H7 (cell line): ENCODE measurements around the gene AKAP5. TPM values are rescaled to one million over a fixed set of nuclear protein-coding genes. Genes with fewer than 3 reads are reported as not detected.
"Not testable (repeated sequence)": the region's sequence is repeated elsewhere in the genome, so short reads cannot be mapped to it uniquely, and the experiment has no call there.

Experiments used
- DNase-seq: peaks from one replicate; pipeline ENCODE4 v3.0.0; 2012
- H3K27me3 ChIP-seq: 2 replicates; pipeline ENCODE4 v1.6.0; 2011; ENCODE audit warnings: mild to moderate bottlenecking, low read length; ENCODE audit not compliant: control insufficient read depth, insufficient read depth
- H3K36me3 ChIP-seq: replicated peaks from 2 replicates; pipeline ENCODE4 v1.5.1; 2011; ENCODE audit warnings: low read length; ENCODE audit not compliant: control insufficient read depth, insufficient read depth
- H3K4me3 ChIP-seq: 2 replicates; pipeline ENCODE4 v1.5.1; 2011; ENCODE audit warnings: low read depth, mild to moderate bottlenecking, control low read depth, low read length, moderate library complexity; ENCODE audit not compliant: insufficient read depth
- total RNA-seq: library from RNA; depleted of rRNA; stranded (reverse); fragments of >200 nt; shearing (Covaris generic); gene quantifications from 2 replicates; pipeline ENCODE4 v1.2.3, GENCODE V29; 2014

The AKAP5 gene
- total RNA-seq, 1 experiment from 2014 or later = 0.62 TPM

DNA sequence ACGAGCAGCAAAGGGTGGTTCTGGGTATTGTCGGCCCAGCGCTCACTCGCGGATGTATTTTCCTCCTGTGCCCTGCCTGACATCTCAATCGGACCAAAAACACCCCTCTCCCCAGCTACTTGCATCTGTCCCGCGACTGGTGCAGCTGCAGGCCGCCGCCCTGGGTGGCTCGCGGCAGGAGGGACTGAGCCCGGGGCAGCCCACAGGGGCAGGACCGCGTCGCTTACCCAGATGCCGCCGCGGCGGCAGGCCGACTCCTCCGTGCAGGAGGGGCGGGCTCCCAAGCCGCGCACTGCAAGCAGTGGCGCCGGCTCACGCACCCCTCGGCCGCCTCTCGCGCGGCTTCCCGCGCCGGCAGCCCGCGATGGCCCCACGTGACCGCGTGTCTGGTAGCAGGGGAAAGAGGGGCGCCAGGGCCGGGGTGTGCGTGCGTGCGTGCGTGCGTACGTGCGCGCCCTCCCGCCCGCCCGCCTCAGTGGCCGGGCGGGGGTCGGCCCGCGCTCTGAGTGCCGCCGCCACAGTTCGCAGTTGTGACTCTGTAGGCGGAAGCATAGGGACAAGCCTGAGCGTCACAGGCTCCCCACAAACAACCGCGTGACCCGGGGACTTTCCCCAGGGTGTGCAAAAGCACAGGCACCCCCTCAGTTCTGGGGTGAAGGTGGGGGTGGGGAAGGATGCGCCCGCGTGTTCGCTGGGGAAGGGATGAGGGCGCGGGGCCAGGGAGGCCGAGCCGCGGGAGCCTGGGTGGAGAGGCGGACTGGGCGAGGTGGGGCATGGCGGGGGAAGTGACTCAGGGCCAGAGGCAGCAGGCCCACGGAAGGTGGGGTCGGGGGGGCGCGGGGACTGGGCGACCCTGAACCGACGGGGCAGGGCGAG, 38.4 kb downstream of the AKAP5 start, which contains the start of gene ZBTB25:
Gene ZBTB25, minus strand, starts transcription at position 405 of the 876 bp plus-strand sequence. CDS start 13,305 bp downstream, outside the sequence.
- Histone ChIP-seq H3K27me3 (no peaks in the 10 kb centered on the region), H3K4me3 (peak within 1 kb of the TSS; percentile 94), H3K36me3 (no peaks in the 10 kb centered on the region)
- DNase-seq = peak; percentile 92

DNA sequence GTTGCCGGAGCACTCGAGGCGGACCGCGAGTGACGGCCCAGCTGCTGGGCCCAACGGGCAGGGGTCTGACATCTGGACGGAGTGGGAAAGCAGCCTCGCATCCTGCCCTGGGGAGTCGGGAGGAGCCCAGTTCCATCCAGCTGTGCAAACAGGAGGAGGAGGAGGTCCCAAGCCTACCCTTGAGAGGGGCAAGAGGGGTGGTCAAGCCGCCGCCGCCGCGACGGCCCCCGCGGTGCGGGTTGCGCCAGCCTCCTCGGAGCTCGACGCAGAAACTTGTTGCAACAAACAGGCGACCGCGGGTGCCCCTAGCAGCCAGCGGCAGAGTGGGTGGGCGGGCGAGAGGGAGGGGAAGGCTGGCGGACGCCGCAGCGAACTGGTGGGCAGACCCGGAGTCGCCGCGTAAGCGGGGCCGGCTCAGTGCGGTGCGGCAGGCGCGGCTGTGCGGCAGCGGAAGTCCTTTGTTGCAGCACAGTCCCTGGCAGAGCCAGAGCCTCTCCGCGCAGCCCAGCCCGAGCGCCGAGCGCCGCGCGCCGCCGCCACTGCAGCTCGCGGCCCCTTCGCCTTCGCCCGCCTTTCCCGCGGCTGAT, 39.1 kb downstream of the AKAP5 start, which contains the start of gene ZBTB1:
Gene ZBTB1, plus strand, starts transcription at position 461 of the 587 bp plus-strand sequence. CDS start 16,735 bp downstream, outside the sequence.
- Histone ChIP-seq H3K27me3 (no peaks in the 10 kb centered on the region), H3K36me3 (no peaks in the 10 kb centered on the region), H3K4me3 (peak within 1 kb of the TSS; percentile 94)
- DNase-seq = peak; percentile 88

DNA sequence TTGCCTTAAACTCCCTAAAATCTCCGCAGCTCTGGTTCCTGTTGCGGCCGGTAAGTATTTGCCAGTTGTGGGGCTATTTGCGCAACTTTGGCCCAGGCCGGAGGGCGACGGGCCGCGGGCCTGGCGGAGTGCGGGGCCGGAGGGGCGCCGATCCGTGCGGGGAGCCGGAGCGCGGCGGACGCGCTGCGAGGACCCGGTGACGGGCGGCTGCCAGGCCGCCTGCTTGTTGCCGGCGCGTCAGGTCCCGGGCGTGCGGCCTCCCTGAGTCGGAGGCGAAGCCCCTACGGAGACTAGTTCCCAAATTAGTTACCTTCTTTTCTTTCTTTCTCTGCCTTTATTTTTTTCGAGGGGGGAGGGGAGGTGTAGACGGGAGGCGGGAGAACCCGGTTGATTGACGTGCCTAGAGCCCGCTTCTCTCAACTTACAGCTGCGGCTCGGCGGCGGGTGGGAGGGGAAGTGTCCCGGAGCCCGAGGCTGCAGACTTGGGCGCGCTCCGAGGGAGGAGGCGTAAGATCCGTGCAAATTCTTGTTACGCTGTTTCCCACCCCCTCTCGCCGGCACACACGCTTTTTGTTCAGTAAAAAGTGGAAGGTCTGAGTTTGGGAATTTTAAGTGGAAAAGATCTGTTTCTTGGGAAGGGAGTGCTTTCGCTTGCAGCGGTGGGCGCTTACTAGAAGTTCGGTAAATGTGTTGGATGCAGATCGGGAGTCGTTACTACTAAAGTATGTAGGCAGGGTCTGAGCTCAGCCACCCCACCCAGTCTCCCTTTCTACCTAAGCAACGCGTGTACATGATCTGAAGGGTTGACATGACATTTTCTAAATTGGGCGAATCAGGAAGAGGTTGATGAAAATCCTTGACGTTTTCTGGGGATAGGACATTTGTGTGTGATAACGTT, 39.8 kb downstream of the AKAP5 start:
- H3K27me3 ChIP-seq = no peaks in the 10 kb centered on the region
- peak; percentile 91 for DNase-seq

DNA sequence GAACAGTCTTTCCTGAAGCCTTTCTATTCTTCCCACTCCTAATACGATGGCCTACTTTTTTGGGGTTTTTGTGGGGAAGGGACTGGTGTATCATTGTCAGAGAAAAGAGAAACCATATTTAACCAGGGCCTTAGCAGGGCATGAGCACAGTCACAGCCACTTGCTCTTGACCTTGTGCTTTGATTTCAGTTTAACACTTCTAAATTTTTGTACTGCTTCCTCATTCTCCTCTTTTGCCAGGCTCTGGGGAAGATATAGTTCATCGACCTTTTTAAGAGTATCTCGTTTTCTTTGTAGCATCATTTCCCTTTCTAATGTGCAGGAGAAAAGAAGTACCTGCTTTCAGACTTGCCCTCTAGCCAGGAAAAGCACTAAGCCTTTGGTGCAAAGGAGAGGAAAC, 41.4 kb downstream of the AKAP5 start:
- Histone ChIP-seq H3K27me3 (no peaks in the 10 kb centered on the region), H3K36me3 (no peaks in the 10 kb centered on the region), H3K4me3 (no peak overlapping the region)
- no peak for DNase-seq

More for the DNA sequence above, 39.8 kb downstream of the AKAP5 start:
- peak overlapping the region; percentile 94 for H3K4me3 ChIP-seq
- no peaks in the 10 kb centered on the region for H3K36me3 ChIP-seq

DNA sequence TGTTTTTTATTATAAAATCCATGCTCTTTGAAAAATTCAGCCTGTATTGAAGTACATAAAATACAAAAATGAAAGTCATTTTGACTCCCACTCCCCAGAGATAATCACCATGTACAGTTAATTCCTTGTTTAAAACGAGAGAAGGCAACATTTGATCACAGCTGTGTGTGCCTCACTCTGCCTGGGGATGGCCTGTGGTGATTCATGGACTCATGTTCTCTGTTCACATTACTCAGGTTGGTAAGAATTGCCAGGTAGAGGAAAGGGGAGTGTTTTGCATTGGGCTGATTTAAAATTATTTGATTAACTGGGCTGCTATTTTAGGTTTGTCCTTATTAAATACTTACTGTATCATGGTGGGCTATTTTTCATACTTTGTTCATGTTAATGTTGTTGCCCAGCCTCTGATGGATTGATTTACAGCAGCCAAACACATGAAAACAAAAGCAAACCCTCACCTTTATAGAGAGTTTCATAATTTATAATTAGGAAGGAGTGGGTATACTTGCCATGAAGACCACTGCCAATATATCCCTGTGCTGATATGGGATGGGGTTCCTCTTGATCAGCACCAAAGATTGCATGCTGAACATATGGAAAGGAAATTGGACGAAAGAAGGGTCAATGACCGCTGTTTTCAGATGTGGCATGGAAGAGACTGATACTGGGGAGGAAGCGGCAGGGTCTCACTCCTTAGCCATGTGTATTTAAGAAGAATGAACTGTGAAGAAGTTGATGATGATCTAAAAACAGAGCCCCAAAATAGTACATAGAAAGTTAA, 42.3 kb downstream of the AKAP5 start:
- H3K27me3 ChIP-seq = no peaks in the 10 kb centered on the region
- DNase-seq = no peak
- no peak overlapping the region for H3K4me3 ChIP-seq
- no peaks in the 10 kb centered on the region for H3K36me3 ChIP-seq

DNA sequence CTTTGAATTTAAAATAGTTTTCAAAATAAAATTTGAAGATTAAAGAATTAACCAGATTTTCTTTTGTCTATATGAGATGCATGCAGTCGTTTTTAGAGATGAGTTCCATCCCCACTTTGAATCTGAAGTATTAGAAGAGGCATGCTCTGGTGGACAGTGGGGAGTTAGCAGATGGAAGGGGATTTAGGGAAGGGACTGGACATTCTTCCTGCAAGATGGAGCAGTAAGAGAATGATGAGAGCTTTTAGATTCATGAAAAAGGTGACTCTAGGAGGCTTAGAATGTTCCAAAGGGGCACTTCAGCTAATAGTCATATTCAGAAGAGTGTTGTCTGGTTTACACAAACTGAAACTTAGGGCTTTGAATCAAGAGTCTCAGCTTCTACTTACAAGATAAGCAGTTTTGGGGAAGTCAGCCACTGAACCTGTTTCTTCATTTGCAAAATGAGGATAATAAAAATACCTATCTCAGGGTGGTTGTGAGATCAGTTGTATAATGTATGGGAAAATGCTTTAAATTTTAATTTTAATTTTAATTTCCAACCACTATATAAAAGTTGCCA, 43.0 kb downstream of the AKAP5 start:
- Histone ChIP-seq H3K36me3 (no peaks in the 10 kb centered on the region), H3K27me3 (no peaks in the 10 kb centered on the region), H3K4me3 (no peak overlapping the region)
- no peak for DNase-seq

DNA sequence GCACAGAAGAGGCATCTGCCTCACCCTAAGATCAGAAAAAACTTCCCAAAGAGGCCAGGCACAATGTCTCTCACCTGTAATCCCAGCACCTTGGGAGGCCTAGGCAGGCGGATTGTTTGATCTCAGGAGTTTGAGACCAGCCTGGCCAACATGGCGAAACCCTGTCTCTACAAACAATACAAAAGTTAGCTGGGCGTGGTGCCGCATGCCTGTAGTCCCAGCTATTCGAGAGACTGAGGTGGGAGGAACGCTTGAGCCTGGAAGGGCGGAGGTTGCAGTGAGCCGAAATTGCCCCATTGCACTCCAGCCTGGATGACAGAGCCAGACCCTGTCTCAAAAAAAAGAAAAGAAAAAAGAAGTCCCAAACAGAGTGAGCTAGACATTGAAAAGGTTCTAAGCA, 43.7 kb downstream of the AKAP5 start:
- no peak for DNase-seq
- no peaks in the 10 kb centered on the region for H3K36me3 ChIP-seq
- H3K27me3 ChIP-seq = no peaks in the 10 kb centered on the region
- no peak overlapping the region for H3K4me3 ChIP-seq

DNA sequence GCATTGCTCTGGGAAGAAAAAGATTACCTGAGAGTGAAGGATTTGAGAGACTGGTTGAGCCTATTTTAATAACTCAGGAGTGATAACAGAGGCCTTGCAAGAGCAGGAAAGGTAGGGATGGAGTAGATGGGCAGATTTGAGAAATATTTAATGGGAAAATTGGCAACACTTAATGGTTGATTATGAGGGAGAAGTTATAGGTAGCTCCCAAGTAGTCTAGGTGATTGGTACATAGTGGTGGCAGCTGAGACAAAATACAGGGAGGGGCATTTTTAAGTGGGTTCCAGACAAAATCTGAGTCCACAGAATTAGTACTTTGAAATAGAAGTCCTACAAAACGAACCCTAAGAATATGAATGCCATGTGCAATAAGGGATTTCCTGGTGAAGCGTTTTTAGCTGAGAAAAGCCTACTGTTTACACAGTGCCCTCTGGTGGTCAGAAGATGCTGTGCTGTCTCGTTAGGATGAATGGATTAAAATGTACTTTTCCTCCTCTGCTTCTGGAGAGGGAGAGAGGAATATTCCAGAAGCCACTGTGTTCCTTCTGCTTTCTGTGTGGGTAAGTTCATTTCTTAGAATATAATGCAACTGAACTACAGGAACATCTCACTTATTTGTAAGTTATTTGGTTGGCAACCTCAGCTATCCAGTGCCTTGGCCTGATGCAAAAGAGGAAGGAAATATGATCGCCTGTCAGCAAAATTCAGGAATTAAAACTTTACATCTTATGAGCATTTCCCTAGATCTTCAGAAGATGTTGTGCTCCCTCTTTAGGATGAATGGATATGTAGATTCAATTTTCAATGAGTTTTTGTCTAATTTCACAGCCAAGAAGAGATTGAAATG, 45.7 kb downstream of the AKAP5 start:
- peak; percentile 55 for DNase-seq
- H3K36me3 ChIP-seq = no peaks in the 10 kb centered on the region
- H3K27me3 ChIP-seq = no peaks in the 10 kb centered on the region

DNA sequence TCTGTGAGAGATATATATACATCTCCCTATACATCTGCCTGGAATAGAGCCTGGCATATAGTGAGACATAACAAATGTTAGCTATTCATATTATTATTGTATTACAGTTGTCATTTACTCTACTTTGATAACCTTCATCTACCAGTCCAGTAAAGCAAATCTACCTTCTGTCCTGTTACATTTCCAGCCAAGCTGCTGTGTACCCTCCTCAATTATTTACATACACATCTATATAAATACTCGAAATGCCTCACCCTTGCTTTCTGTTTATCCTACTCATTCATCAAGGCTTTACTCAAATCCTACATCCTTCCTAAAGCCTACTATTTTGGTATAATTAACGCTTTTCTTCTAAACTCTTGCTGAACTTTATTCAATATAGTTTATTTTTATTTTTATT, 48.0 kb downstream of the AKAP5 start:
- DNase-seq = no peak
- H3K4me3 ChIP-seq = no peak overlapping the region

More for the DNA sequence above, 45.7 kb downstream of the AKAP5 start:
- H3K4me3 ChIP-seq = no peak overlapping the region

DNA sequence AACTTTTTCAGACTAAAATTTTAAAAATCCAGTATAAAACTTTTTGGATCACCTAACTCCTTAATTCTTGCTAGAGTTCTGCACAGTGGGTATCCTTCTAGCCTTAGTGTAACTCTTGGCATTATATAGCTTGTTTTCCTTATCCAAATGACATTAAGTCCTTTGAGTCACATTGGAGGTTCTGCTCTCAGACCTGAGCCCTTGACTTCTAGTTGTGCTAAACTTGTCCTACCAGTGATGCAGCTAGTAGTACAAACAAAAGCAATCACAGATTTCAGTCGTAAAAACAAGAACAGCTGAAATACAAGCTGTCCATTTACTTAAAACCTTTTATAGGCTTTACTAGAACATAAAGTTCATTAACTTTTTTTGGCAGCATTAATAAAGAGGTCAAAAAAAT, 49.8 kb downstream of the AKAP5 start:
- Histone ChIP-seq H3K36me3 (no peaks in the 10 kb centered on the region), H3K4me3 (no peak overlapping the region), H3K27me3 (no peaks in the 10 kb centered on the region)
- DNase-seq = no peak

More for the DNA sequence above, 48.0 kb downstream of the AKAP5 start:
- Histone ChIP-seq H3K36me3 (no peaks in the 10 kb centered on the region), H3K27me3 (no peaks in the 10 kb centered on the region)

DNA sequence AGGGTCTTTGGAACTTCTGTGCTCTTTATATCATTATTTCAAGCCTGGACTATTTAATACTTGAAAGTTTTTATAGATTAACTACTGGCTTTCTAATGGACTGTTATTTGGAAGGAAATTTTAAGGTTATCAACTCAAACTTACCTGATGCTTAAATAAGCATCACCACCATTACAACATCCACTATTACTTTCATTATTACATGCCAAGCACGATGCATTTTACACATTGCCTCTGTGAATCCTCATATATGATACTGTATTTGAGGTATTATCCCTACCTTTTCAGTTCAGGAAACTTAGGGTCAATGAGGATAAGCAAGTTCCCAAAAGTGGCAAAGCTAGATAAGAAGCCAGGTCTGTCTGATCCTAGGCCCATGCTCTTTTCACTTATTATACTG, 51.7 kb downstream of the AKAP5 start:
- Histone ChIP-seq H3K27me3 (no peaks in the 10 kb centered on the region), H3K36me3 (peaks cover 3% of the 10 kb centered on the region; the same call in 1 of the 2 replicates), H3K4me3 (no peak overlapping the region)
- DNase-seq = no peak

DNA sequence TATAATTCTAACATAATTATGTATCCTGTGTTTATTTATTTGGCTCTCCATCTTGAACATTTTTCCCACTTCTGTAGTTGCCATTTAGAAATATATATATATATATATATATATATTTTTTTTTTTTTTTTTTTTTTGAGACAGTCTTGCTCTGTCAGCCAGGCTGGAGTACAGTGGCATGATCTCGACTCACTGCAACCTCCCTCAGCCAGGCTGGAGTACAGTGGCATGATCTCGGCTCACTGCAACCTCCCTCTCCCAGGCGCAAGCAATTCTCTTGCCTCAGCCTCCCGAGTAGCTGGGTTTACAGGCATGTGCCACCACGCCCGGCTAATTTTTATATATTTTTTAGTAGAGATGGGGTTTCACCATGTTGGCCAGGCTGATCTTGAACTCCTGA, 52.4 kb downstream of the AKAP5 start:
- not testable (repeated sequence) for H3K4me3 ChIP-seq, H3K36me3 ChIP-seq, DNase-seq, H3K27me3 ChIP-seq

DNA sequence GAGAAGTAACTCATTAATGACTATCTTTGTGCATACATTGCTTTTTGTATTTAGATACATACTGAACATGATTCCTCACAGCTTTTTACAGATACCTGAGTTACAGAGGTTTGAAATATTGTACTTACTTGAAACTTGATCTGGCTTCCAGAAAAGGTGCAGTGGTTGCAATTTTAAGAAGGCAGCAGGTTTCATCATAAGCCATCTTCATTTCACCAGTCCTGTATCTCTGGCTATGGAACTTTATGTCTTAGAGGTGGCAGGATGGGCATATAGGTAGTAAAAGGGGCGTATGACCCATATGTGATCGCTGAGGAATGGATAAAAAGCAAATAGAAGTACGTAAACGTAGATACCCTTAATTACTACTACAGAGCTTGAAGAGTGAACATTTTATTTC, 52.9 kb downstream of the AKAP5 start:
- no peak for DNase-seq
- Histone ChIP-seq H3K36me3 (peaks cover 3% of the 10 kb centered on the region), H3K4me3 (no peak overlapping the region), H3K27me3 (no peaks in the 10 kb centered on the region)
